Stimulated activated CD4-positive, alpha-beta T cell treated with anti-CD3 and anti-CD28 coated beads, Interleukin-4, amount 100 ng/mL, for 48 hours (primary cell): Measurements from ENCODE around the gene MMUT.
A peak's percentile ranks its signal among the peaks of the same experiment; 100 is the strongest.
"Not testable (repeated sequence)": the region's sequence is repeated elsewhere in the genome, so short reads cannot be mapped to it uniquely, and the experiment has no call there.

Experiments used
- DNase-seq, 2 donors: peaks; one replicate each; pipeline ENCODE4 v3.0.0-alpha.2; 2020; ENCODE audit warnings: low read depth in 2 of 2

The MMUT gene

GRCh38 chr6:49462927-49463611 is at the start of gene MMUT, which contains the start of gene CENPQ:
MMUT (minus strand) TSS chr6:49463253; CDS start chr6:49459466, 3,787 bp downstream.
CENPQ (plus strand) TSS chr6:49463370; CDS start chr6:49470177, 6,807 bp downstream.
- peak; percentile 78 to 88 for DNase-seq

GRCh38 chr6:49509342-49509741 is 46.3 kb upstream of the MMUT start:
- no peak for DNase-seq

- no peak for DNase-seq
Observed at GRCh38 chr6:49506569-49507111, 43.6 kb upstream of the MMUT start.

GRCh38 chr6:49504666-49505065 is 41.6 kb upstream of the MMUT start:
- DNase-seq: no peak

GRCh38 chr6:49499623-49500022 is 36.6 kb upstream of the MMUT start, which contains the start of gene GLYATL3:
GLYATL3 (plus strand) TSS chr6:49499923; CDS start chr6:49511991, 12,068 bp downstream.
- no peak for DNase-seq

- DNase-seq: no peak
Observed at GRCh38 chr6:49499126-49499525, 36.1 kb upstream of the MMUT start.

- DNase-seq: no peak
Observed at GRCh38 chr6:49497304-49497703, 34.3 kb upstream of the MMUT start.

GRCh38 chr6:49490633-49491032 is 27.6 kb upstream of the MMUT start:
- DNase-seq: no peak

GRCh38 chr6:49483380-49483779 is 20.3 kb upstream of the MMUT start:
- DNase-seq: not testable (repeated sequence)

- not testable (repeated sequence) for DNase-seq
Observed at GRCh38 chr6:49481846-49482245, 18.8 kb upstream of the MMUT start.

- DNase-seq: no peak
Observed at GRCh38 chr6:49479308-49479970, 16.4 kb upstream of the MMUT start.

- DNase-seq: not testable (repeated sequence)
Observed at GRCh38 chr6:49476564-49476963, 13.5 kb upstream of the MMUT start.

GRCh38 chr6:49468042-49468441 is 5.0 kb upstream of the MMUT start:
- no peak for DNase-seq

- DNase-seq: no peak
Observed at GRCh38 chr6:49464691-49465090, 1.6 kb upstream of the MMUT start.

- DNase-seq: no peak
Observed at GRCh38 chr6:49463612-49463967, 537 bp upstream of the MMUT start.

- DNase-seq: no peak
Observed at GRCh38 chr6:49462599-49462926, 490 bp downstream of the MMUT start.

GRCh38 chr6:49462071-49462470 is 982 bp downstream of the MMUT start:
- DNase-seq: no peak

GRCh38 chr6:49457771-49458170 is 5.3 kb downstream of the MMUT start:
- no peak for DNase-seq

GRCh38 chr6:49454787-49455709 is 8.0 kb downstream of the MMUT start:
- no peak for DNase-seq

GRCh38 chr6:49453221-49453620 is 9.8 kb downstream of the MMUT start:
- no peak for DNase-seq

GRCh38 chr6:49430866-49431265 is 32.2 kb downstream of the MMUT start:
- no peak for DNase-seq

- DNase-seq: no peak
Observed at GRCh38 chr6:49430187-49430586, 32.9 kb downstream of the MMUT start.
